Islet of Langerhans (tissue), 1 donor: ENCODE measurements around the gene MICA.

Experiments used
- FAIRE-seq: peaks from one replicate; lab custom pipeline; 2011; peaks lifted over from hg19 to GRCh38; lab: Jason Lieb, UNC

Gene MICA

DNA sequence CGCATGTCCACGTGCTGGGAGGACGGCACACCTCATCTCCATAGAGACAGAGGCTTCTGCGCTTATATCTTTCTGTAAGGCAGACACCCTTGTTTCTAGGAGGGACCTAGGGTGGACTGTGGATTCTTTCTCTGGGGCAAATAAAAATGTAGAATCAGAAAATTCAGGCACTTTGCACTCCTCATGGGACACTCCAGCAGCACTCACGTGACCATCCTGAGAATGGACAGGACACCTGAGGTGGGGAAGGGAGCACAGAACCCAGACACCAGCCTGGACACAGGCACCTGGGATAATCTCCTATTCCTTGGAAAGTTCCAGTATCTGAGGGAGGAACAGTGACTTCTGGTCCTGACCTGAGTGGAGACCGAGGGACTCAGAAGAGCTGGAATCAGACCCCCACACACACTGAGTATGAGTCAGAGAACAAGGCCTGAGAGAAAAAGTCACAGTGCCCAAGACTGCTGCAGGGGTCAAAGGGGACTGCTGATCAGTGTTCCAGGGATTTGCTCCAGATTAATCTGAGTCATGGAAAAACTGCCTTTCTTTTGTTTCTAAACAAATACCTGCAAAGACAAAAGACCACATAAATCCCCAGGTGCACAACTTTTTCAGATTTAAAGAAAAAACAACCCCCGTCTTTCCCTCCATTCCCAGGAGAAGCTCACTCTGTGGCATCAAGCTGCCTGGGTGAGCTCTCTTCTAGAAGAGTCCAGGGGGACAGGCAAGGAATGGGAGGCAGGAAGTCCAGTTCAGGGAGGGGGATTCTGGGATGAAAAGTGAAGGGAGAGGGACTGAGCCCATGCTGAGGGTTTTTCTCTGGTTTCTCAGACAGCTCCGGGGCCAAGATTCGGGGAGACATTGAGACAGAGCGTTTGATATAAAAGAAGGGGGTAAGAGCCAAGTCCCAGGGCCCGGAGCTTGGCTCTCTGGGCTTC, 58.9 kb downstream of the MICA start:
- no peak for FAIRE-seq

DNA sequence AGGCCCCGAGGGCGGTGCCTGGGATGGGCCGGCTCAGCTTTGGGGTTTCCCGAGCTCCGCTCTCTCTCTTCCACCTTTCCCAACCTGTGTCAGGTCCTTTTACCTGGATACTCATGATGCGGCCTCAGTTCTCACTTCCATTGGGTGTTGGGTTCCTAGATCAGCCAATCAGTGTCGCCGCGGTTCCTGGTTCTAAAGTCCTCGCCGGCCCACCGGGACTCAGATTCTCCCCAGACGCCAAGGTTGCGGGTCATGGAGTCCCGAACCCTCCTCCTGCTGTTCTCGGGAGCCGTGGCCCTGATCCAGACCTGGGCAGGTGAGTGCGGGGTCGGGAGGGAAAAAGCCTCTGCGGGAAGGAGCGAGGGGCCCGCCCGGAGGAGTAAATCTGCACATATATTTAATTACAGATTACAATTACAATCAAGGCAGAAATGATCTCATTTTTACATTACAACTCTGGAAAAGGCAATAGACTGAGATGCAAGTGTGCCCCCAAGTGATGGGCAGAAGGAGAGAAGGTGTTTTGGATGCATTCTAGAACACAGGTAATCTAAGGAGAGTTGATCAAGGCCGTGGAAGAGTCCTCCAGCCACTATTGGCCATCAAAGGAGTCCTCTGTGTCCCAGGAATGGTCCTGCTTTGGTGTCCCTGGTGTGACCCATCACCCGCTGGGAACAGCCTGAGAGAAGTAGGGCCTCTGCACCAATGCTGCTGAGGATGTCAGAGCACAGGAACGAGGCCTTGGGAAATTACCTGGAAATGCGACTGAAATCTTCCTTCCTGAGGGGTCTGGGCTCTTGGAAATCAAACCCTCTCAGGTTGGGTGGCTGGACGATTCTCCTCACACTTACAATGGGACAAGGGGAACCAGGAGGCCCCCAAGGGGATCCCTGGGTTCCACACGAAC, 59.8 kb downstream of the MICA start:
- FAIRE-seq = peak; percentile 68

DNA sequence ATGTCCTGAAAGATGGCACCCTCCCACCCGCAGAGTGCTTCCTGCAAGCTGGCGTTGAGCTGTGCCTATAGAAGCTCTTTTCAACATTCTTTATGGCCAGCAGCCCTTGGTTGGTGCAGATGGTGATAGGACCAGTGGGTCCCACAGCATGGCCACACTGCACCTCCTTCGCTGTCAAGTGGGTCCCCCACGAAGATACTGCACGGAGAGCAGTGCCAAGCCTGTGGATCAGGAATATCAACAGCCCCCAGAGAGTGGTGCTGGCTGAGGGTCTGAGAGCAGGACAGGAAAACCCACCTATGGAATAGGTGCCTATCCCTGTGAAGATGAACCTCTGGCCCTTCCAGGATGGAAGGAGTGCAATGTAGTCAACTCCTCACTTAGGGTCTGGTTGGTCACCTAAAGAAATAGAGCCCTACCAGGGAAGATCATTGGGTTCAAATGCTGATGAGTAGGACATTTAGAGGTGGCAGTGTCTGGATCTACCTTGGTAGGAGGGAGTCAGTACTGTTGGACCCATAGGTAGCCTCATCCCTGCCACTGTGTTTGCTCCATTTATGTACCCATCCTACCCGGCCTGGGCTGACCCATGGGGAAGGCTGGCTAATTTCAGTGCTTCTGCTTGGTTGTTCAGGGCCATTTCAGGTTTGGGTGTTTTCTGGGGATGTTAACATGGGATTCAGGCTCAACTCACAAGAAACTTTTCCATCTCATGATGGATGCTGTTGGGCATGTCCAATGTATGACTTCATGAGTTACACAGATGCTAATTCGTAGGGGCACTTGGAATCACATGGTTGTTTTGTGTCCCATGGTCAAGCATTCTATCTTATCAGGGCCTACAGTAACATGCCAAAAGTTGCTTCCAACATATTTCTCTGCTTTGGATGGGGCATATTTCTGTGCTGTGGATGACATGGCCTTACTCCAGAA, 61.1 kb downstream of the MICA start:
- no peak for FAIRE-seq
